Breast epithelium (tissue), 4 donors: ENCODE results near the gene MOGAT1. TPM values are rescaled to one million over a fixed set of nuclear protein-coding genes. Genes with fewer than 3 reads are reported as not detected.

Source experiments
- DNase-seq, 2 donors: peaks; one replicate each; pipeline ENCODE4 v3.0.0-alpha.2; 2019; ENCODE audit warnings: low spot score in 2 of 2
- H3K27ac ChIP-seq, 2 donors: fragments of 200-600 bp; sonication (generic) in 1 of 2; one replicate each; pipeline ENCODE4 v1.5.1; 2016 to 2019; ENCODE audit warnings: mild to moderate bottlenecking in 1 of 2
- H3K27me3 ChIP-seq, 2 donors: fragments of 200-600 bp; sonication (generic) in 1 of 2; one replicate each; pipeline versions ENCODE4 v1.5.1 to v1.6.0; 2017 to 2019; ENCODE audit warnings: control low read depth in 1 of 2, mild to moderate bottlenecking in 1 of 2
- H3K36me3 ChIP-seq: fragments of 200-600 bp; one replicate; pipeline ENCODE4 v1.5.1; 2019
- H3K4me1 ChIP-seq, 2 donors: fragments of 200-600 bp; sonication (generic); one replicate each; pipeline ENCODE4 v1.5.1; 2016 to 2019; ENCODE audit warnings: control low read depth in 1 of 2
- H3K4me3 ChIP-seq, 3 donors: fragments of 200-600 bp; sonication (generic); 1 replicate in 2 of 3; 2 replicates in 1 of 3; pipeline ENCODE4 v1.5.1; 2016 to 2019; ENCODE audit warnings: mild to moderate bottlenecking in 3 of 3, moderate library complexity in 2 of 3
- H3K9me3 ChIP-seq, 2 donors: fragments of 200-600 bp; sonication (generic) in 1 of 2; one replicate each; pipeline ENCODE4 v1.5.1; 2016 to 2019; ENCODE audit warnings: control low read depth in 1 of 2
- POLR2A ChIP-seq: fragments of 450-650 bp; IDR thresholded peaks from one replicate; pipeline ENCODE4 v1.6.1; 2016; ENCODE audit warnings: antibody characterized with exemption, mild to moderate bottlenecking, moderate library complexity
- POLR2AphosphoS5 ChIP-seq, 3 donors: sonication (generic); formaldehyde crosslinking; IDR thresholded peaks; one replicate each; pipeline ENCODE4 v1.6.1; 2017; ENCODE audit warnings: antibody characterized with exemption in 3 of 3
- intact Hi-C: fragments of 100-400 bp; cut with DNase I; formaldehyde crosslinking; loops from one replicate; pipeline ENCODE4 v1.15.1; 2023; ENCODE audit warnings: low total_unique reads
- total RNA-seq, 3 donors: library from RNA; depleted of rRNA; stranded (reverse); fragments of >200 nt; gene quantifications; one replicate each; pipeline ENCODE4 v1.1.0, GENCODE V29; 2016
- TF ChIP-seq, protein P1 (sequence below), 3 donors: fragments of 450-650 bp; IDR thresholded peaks; one replicate each; pipeline ENCODE4 v1.5.1; 2016 to 2017; ENCODE audit warnings: antibody characterized with exemption in 3 of 3, mild to moderate bottlenecking in 3 of 3, moderate library complexity in 3 of 3

Gene MOGAT1
- total RNA-seq, 3 donors from 2014 or later: 0.98 TPM; not detected in 2

GRCh38 chr2:222738809-222739208 lies 67.4 kb downstream of the MOGAT1 start:
- no peak for TF ChIP-seq POLR2A
- TF ChIP-seq, protein P1, sequence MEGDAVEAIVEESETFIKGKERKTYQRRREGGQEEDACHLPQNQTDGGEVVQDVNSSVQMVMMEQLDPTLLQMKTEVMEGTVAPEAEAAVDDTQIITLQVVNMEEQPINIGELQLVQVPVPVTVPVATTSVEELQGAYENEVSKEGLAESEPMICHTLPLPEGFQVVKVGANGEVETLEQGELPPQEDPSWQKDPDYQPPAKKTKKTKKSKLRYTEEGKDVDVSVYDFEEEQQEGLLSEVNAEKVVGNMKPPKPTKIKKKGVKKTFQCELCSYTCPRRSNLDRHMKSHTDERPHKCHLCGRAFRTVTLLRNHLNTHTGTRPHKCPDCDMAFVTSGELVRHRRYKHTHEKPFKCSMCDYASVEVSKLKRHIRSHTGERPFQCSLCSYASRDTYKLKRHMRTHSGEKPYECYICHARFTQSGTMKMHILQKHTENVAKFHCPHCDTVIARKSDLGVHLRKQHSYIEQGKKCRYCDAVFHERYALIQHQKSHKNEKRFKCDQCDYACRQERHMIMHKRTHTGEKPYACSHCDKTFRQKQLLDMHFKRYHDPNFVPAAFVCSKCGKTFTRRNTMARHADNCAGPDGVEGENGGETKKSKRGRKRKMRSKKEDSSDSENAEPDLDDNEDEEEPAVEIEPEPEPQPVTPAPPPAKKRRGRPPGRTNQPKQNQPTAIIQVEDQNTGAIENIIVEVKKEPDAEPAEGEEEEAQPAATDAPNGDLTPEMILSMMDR (IDR thresholded peaks at IDR 0.05): no peak
- TF ChIP-seq POLR2AphosphoS5 (IDR thresholded peaks at IDR 0.05): no peak
- intact Hi-C loops: no loop called here
- no peak overlapping the region for H3K27ac ChIP-seq
- H3K9me3 ChIP-seq: no peaks in the 10 kb centered on the region
- no peaks in the 10 kb centered on the region for H3K36me3 ChIP-seq
- H3K4me1 ChIP-seq: no peaks in the 10 kb centered on the region
- no peak for DNase-seq
- H3K27me3 ChIP-seq: no peaks in the 10 kb centered on the region
- H3K4me3 ChIP-seq: no peak overlapping the region

DNA sequence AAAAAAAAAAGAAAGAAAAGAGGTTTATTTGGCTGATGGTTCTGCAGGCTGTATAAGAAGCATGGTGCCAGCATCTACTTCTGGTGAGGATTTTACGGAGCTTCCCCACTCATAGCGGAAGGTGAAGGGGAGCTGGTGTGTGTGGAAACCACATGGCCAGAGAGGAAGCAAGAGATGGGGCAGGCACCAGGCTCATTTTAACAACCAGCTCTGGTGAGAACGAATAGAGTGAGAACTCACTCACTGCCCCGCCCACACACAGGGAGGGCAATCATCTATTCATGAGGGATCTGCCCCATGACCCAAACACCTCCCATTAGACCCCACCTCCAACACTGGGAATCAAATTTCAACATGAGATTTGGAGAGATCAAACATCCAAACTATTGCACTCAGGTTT lies 68.5 kb downstream of the MOGAT1 start:
- intact Hi-C loops: no loop called here
- no peak overlapping the region for H3K4me3 ChIP-seq
- DNase-seq: no peak

GRCh38 chr2:222743251-222743812 lies 71.9 kb downstream of the MOGAT1 start:
- no peaks in the 10 kb centered on the region for H3K4me1 ChIP-seq
- H3K27me3 ChIP-seq: no peaks in the 10 kb centered on the region
- H3K36me3 ChIP-seq: no peaks in the 10 kb centered on the region
- H3K9me3 ChIP-seq: no peaks in the 10 kb centered on the region
- H3K4me3 ChIP-seq: no peak overlapping the region
- H3K27ac ChIP-seq: peak overlapping the region; percentile 3 to 66
- TF ChIP-seq POLR2A (no peak), POLR2AphosphoS5 (IDR thresholded peaks at IDR 0.05) (no peak)
- TF ChIP-seq, protein P1 (IDR thresholded peaks at IDR 0.05): no peak
- intact Hi-C loops: no loop called here
- no peak for DNase-seq

More for the DNA sequence above, 68.5 kb downstream of the MOGAT1 start:
- no peaks in the 10 kb centered on the region for H3K9me3 ChIP-seq
- H3K27me3 ChIP-seq: no peaks in the 10 kb centered on the region
- no peaks in the 10 kb centered on the region for H3K36me3 ChIP-seq
- no peak overlapping the region for H3K27ac ChIP-seq
- no peaks in the 10 kb centered on the region for H3K4me1 ChIP-seq
- no peak for TF ChIP-seq POLR2A
- TF ChIP-seq, protein P1 (IDR thresholded peaks at IDR 0.05): no peak
- no peak for TF ChIP-seq POLR2AphosphoS5 (IDR thresholded peaks at IDR 0.05)

GRCh38 chr2:222745836-222746559 lies 74.5 kb downstream of the MOGAT1 start:
- Histone ChIP-seq H3K36me3 (no peaks in the 10 kb centered on the region), H3K27ac (peak overlapping the region; percentile 72 to 85), H3K4me3 (no peak overlapping the region), H3K9me3 (no peaks in the 10 kb centered on the region), H3K27me3 (no peaks in the 10 kb centered on the region), H3K4me1 (no peaks in the 10 kb centered on the region)
- no peak for TF ChIP-seq POLR2AphosphoS5 (IDR thresholded peaks at IDR 0.05)
- TF ChIP-seq POLR2A: no peak
- TF ChIP-seq, protein P1 (IDR thresholded peaks at IDR 0.05): no peak
- intact Hi-C loops: no loop called here
- DNase-seq: no peak

GRCh38 chr2:222747526-222748160 lies 76.2 kb downstream of the MOGAT1 start:
- Histone ChIP-seq H3K4me1 (no peaks in the 10 kb centered on the region), H3K27me3 (no peaks in the 10 kb centered on the region), H3K4me3 (no peak overlapping the region), H3K36me3 (no peaks in the 10 kb centered on the region), H3K9me3 (no peaks in the 10 kb centered on the region), H3K27ac (no peak overlapping the region)
- DNase-seq: no peak
- intact Hi-C loops: no loop called here
- no peak for TF ChIP-seq POLR2A
- TF ChIP-seq, protein P1 (IDR thresholded peaks at IDR 0.05): no peak
